ENCODE results near the gene SYNPO.

SYNPO gene, protein sequence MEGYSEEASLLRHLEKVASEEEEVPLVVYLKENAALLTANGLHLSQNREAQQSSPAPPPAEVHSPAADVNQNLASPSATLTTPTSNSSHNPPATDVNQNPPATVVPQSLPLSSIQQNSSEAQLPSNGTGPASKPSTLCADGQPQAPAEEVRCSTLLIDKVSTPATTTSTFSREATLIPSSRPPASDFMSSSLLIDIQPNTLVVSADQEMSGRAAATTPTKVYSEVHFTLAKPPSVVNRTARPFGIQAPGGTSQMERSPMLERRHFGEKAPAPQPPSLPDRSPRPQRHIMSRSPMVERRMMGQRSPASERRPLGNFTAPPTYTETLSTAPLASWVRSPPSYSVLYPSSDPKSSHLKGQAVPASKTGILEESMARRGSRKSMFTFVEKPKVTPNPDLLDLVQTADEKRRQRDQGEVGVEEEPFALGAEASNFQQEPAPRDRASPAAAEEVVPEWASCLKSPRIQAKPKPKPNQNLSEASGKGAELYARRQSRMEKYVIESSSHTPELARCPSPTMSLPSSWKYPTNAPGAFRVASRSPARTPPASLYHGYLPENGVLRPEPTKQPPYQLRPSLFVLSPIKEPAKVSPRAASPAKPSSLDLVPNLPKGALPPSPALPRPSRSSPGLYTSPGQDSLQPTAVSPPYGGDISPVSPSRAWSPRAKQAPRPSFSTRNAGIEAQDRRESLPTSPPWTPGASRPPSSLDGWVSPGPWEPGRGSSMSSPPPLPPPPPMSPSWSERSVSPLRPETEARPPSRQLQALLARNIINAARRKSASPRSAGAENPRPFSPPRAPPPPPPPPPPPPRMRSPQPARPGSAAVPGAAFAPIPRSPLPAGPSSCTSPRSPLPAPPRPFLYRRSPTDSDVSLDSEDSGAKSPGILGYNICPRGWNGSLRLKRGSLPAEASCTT

GRCh38 chr5:150640311-150641005, at the start of gene SYNPO:
TSS of gene SYNPO (plus strand) at chr5:150640660. CDS start at chr5:150648276, 7,616 bp downstream.
- no peak for DNase-seq

- no peak for DNase-seq
Measured at GRCh38 chr5:150590979-150591695, 49.3 kb upstream of the SYNPO start.

DNA sequence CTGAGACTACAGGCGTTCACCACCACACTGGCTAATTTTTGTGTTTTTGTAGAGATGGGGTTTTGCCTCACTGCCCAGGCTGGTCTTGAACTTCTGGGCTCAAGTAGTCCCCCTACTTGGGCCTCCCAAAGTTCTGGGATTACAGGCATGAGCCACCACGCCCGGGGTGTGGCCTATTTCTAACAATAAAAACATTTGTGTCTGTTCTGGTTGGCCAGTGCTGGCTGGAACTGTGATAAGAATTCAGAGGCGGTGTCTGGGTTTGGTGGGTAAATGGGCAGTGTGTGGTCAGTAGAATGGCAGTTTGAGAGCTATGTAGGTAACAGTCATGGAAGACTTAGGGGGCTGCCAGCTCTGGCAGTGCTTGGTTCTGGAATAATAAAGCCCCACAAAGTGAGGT, 46.9 kb upstream of the SYNPO start:
- DNase-seq = no peak

DNA sequence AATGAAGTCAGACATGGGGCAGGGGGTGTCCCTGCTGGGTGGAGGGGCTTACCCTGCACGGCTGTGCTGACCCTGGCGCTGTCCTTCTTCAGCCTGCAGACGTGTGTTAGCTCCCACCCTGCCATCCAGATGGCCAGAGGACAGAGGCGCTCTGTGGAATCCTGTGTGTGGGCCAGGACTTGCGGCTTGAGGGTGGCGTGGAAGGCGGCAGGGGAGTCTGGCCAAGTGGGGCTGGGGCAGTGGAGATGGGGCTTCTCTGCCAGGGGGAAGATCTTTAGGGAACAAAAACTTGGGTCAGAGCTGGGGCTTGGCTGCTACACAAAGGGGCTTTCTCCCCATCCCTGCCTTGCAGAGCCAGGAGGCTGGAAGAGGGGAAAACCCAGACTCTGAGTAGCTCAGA, 46.5 kb upstream of the SYNPO start:
- DNase-seq = no peak

- no peak for DNase-seq
Measured at GRCh38 chr5:150595466-150596031, 44.9 kb upstream of the SYNPO start.

GRCh38 chr5:150596313-150596712, 44.1 kb upstream of the SYNPO start:
- no peak for DNase-seq

DNA sequence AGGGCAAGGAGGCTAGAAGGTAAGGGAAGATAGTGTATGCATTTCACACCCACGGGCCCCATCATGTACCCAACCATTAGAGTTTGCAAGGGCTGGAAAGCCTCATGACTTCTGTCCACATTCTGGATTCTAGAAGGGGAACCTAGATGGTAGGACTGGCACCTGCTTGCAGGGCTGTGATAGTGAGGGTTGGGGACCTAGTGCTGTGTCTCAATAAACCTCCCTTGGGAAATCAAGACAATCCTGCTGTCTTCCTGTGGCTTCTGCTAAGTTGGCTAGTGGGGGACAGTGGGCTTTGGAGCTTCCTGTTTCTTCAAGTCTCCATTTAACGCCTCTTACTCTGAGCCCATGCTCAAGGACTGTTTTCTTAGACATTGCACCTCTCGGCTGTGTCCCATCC, 43.6 kb upstream of the SYNPO start:
- DNase-seq = no peak

DNA sequence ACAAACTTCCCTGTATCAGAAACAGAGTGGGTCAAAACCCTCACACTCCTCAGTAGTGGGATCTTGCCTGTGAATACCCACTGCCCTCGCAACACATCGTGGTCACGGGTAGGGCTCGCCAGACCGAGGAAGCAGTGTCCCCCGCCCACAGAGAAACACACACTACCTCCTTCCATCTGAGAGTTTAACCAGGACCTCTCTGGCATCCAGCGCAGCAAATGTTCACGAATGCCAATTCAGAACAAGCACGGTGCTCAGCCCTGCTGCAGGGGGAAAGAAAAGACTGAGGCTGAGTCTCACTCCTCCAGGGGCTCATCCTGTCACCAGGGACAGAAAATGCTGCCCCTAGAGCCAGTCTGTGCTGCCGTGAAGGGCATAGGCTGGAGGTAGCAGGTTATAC, 42.5 kb upstream of the SYNPO start:
- DNase-seq = no peak

DNA sequence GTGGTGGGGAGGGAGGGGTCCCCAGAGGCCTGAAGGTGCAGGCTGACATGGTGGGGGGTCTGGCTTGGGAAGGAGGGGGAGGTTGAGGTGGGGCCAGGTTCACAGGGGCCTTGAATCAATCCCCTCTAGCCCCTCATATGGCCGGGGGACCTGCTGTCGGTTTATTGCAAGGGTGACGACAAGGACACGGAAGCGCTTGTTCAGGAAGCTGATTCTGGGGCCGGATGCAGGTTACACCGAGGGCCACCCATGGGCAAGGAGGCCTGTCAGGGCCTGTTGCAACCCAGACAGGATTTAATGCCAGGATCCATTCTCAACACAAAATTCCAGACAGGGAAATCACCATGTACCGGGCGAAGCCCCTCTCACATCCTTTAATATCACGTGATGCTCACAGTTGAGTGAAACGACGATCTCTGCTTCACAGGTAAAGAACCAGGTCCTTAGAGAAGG, 41.6 kb upstream of the SYNPO start:
- no peak for DNase-seq

- no peak for DNase-seq
Measured at GRCh38 chr5:150599281-150599680, 41.2 kb upstream of the SYNPO start.

DNA sequence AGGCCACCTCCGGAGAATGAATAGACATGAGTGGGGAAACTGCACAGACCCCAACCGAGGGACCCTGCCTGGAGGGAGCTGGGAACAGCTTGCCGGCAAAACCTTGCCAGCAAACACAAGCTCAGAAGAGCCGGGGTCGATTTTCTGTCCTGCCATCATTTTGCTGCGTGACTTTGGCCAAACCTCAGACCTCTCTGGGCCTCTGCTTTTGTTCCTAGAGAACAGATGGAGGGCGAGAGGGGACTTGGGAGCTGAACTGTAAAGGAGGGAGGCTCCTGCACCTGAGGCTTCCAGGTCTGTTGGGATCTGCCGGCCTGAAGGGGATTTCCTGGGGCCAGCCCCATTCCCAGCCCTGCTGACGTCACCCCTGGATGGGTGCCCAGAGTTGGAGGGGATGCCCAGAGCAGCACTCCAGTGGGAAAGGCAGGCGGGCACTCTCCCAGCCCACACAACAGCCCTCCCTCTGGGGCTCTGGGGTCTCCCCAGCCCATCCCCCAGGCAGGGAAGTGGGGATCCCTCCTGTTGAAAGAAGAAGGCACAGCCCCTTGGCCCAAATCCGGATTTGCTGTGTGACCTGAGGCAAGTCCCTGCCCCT, 40.4 kb upstream of the SYNPO start:
- no peak for DNase-seq

DNA sequence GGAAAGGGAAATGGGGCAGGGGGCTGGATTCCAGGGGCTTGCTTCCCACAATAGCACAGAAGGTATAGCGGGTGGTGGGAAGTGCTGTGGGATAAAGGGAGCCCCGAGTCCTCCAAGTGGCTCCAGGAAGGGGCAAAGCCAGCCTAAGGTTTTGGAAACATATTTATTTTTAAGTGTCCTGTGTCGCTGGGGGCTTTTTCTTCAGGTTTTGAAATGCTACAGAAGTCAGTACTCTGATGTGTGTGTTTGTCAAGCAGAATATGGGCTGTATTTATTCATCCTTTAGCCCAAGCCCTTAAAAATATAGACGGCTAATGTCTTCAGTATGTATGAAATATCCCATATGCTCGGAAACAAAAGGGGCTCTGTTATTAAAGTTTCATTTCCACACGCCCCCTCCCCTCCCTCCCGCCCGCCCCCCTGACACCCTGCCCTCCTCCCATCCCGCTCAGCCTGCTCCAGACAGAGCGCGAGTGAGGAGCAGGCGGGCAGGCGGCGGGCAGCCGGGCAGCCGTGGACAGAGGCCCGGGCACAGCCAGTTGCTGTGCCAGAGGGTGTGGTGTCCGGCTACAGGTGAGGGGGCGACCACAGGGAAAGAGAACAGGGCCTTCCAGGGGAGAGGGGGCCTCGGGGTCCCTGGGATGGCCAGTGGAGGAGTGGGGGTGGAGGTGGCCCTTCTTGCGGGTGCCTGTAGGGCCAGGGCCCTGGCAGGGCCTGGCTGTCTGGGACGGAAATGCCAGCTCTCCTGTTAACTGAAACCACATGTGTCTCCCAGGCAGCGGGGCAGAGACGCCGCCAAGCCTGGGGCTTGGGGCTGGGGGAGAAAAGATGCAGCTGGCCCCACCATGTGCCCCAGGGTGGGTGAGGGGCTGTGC, 39.6 kb upstream of the SYNPO start:
- no peak for DNase-seq

DNA sequence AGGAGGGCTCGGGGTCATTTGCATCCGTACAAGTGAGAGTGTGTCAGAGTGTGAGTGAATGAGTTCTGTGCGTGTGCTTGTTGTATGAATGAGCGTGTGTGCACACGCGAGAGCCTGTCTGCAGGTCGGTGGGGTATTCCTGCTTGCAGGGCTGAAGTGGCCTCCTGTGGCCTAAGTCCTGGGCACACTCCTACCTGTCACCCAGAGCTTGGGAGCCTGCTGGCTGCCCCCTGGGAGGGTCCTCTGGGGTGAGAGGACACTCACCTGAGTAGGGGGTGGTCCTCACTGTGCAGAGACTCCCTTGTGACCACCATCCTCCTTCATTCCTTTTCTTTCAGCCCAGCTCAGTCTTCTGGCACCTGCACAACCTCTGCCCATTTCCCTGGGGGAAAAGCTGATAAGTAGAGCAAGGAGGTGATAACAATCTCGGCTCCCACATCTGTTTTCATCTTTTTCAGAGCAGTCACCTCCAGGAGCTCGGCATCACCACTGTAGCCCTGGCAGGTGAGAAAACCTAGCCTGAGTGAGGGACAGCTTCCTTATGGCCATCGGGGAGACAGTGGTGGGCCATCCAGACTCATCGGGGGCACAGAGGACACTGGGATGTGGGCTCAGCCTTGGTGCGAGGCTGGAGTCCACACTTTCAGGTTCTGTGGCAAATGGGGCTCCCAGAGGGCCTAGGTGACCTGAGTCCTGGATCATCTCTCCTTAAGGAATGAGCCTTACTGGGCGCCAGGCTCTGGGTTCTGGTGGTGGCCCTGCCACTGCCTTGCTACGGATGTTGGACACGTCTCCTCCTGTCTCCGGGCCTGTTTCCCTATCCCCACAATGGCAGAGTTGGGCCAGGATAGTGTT, 38.7 kb upstream of the SYNPO start:
- DNase-seq = no peak

DNA sequence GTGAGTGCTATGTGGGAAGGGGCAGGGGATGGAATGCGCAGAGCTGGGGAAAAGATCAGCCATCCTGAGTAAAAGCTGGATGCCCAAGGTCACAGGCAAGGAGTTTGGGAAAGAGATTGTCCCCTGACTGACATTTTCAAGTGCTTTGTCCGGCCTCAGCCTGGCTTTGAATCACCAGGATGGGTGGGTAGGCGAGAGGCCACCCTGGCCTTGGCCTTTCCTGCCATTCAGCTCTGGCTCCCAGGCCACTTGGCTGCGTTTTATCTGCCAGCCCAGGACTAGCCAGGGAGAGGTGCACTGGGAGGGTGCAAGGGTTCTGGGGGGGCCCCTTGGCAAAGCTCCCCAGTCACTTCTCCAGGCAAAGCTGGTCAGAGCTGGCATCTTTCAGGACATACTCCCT, 37.4 kb upstream of the SYNPO start:
- no peak for DNase-seq

- DNase-seq = no peak
Measured at GRCh38 chr5:150603491-150603890, 37.0 kb upstream of the SYNPO start.

DNA sequence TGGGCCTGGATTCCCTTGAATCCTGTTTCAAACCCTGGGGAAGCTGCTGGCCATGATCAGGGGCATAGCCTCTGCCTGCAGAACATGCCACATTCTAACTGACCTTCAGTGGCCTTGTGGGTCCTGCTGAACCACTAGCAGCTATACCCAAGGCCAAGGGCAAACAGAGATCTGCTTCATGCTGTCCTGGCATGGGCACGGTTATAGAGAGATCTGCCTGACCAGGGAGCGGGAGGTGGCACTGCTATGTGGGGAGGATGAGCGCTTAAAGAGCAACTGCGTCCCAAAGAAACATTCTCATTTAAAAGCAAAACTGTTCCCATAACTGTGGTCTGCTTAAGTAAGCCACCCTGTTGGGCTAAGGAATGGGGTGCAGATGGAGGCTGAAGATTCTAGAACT, 36.5 kb upstream of the SYNPO start:
- DNase-seq = no peak

- no peak for DNase-seq
Measured at GRCh38 chr5:150604894-150605440, 35.5 kb upstream of the SYNPO start.

- no peak for DNase-seq
Measured at GRCh38 chr5:150605546-150605945, 34.9 kb upstream of the SYNPO start.

DNA sequence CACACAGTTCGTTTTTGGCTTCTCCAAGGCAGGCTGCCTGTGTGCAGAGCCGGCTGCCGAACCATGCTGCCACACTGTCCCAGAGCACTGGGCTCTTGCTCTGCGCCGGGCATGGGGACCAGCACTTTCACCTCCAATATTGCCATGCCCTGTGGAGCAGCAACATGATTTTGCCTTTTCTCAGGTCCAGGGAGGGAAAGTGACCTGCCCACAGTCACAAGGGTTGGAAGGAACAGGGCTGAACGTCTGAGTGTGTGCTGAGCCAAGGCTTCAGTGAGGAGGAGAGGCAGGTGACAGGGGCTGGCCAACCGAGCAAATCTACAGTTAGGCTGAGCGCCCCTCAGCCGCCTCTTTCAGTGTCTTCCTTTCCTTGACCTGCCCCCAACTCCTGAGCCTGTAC, 34.0 kb upstream of the SYNPO start:
- no peak for DNase-seq

- no peak for DNase-seq
Measured at GRCh38 chr5:150607105-150607504, 33.4 kb upstream of the SYNPO start.
